HG03442 (cell line): ENCODE results near the gene FOXL3.
"Not testable (repeated sequence)": the region's sequence is repeated elsewhere in the genome, so short reads cannot be mapped to it uniquely, and the experiment has no call there.

ENCODE experiments used
- ATAC-seq: cut with Tn5 transposase; IDR thresholded peaks from one replicate; pipeline ENCODE4 v1.9.1; 2021; ENCODE audit warnings: mild to moderate bottlenecking, moderate library complexity; ENCODE audit not compliant: unreplicated experiment

FOXL3 gene

GRCh38 chr7:335358-336148, 45.6 kb downstream of the FOXL3 start:
- no peak for ATAC-seq

- not testable (repeated sequence) for ATAC-seq
Observed at GRCh38 chr7:336149-336533, 46.2 kb downstream of the FOXL3 start.

- no peak for ATAC-seq
Observed at GRCh38 chr7:336810-337566, 47.0 kb downstream of the FOXL3 start.

- no peak for ATAC-seq
Observed at GRCh38 chr7:337567-337951, 47.6 kb downstream of the FOXL3 start.

- no peak for ATAC-seq
Observed at GRCh38 chr7:338295-339061, 48.5 kb downstream of the FOXL3 start.

GRCh38 chr7:339062-339342, 49.0 kb downstream of the FOXL3 start:
- no peak for ATAC-seq

GRCh38 chr7:339696-340095, 49.7 kb downstream of the FOXL3 start:
- ATAC-seq = no peak

- no peak for ATAC-seq
Observed at GRCh38 chr7:340200-340937, 50.4 kb downstream of the FOXL3 start.
